ENCODE data around the gene SRSF3.
"Not testable (repeated sequence)": the region's sequence is repeated elsewhere in the genome, so short reads cannot be mapped to it uniquely, and the experiment has no call there.

Gene SRSF3

DNA sequence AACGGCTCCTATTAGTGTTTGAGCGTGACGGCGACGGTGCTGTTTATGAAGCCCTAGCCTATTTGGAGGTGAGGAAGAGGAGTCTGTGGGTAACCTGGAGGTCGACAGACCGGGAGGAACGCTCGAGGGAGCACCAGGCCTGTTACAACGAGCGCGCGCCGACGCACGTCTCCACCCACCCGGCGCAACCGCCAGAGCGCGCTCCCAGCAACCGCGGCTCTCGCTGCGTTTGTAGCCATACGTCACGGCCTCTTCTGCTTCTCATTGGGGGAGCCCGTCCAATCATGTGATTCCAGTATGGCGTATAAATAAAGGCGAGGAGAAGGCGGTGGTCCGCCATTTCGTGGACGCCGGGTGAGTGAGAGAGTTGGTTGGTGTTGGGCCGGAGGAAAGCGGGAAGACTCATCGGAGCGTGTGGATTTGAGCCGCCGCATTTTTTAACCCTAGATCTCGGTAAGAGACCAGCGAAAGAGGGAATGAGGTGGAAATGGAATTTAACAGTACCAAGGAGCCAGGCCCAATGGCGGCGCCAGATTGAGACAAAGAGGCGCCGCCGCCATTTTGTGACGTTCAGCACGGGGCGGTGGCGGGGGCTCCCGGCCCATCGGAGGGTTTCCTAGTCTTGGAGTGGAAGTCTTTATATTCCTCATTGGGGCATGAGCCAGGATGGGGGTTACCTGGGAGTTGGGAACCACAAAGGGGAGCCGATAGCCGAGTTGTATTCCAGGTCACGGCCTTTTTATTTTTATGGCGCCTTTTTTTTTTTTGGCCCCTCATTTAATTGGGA lies at the start of gene SRSF3:
TSS of gene SRSF3 (plus strand) at position 334 of the 787 bp plus-strand sequence. CDS start 2,401 bp downstream, outside the sequence.
- DNase-seq (ENCODE audit: low read depth in 2 of 3, low spot score in 2 of 3) = peak; percentile 75 to 88 (median 82)

DNA sequence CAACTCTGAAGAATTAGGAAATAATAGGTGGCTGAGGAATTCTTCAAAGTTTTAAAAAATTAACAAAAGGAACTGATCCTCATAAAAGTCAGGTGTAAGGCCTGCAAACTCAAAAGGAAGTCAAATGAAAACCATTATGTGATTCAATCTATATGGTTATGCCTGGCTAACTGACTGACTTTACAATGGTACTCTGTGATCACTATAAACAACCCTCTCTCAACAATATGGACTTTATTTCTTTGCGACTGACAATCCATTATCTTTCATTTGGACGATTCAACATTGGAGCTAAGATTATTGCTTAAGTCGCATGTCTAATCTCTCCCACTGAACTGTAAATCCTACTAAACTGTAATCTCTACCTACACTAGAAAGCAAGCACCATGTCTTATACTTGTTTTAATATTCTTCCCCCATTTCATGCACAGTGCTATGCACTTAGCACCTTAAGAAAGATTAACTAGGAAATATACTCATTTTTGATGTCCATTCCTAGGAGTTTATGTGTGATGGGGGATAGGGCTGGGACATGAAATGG lies 48.3 kb upstream of the SRSF3 start:
- DNase-seq (ENCODE audit: low read depth in 2 of 3, low spot score in 2 of 3) = no peak

DNA sequence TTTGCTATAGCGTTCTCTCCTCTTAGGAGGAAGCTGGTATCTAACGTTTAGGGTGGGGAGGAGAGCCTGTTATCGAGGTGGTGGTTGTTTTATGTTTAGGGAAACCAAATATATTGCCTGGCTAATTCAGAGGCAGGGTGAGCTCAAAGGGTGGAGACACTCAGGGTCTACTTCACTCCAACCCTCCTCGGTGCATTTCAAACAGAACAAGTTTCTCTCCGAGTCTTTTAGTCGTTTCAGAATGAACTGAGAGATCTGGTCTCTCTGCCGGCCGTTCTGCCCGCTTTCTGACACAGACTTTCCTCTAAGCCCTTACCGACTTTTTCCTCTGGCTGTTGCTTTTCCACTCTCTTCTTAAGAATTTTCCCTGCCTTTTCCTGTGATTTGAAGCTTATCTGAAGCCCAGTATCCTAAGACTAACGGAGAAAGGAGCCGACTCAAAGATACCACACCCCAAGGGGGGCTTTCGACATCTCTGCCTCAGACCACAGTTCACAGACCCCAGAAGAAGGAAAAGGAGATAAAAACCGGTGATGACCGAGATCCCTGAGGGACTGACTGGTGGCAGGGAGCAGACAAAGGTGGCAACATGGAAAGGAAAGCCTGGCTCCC lies 47.7 kb upstream of the SRSF3 start:
- DNase-seq (ENCODE audit: low read depth in 2 of 3, low spot score in 2 of 3) = peak in 1 of 3 experiments; percentile 4

DNA sequence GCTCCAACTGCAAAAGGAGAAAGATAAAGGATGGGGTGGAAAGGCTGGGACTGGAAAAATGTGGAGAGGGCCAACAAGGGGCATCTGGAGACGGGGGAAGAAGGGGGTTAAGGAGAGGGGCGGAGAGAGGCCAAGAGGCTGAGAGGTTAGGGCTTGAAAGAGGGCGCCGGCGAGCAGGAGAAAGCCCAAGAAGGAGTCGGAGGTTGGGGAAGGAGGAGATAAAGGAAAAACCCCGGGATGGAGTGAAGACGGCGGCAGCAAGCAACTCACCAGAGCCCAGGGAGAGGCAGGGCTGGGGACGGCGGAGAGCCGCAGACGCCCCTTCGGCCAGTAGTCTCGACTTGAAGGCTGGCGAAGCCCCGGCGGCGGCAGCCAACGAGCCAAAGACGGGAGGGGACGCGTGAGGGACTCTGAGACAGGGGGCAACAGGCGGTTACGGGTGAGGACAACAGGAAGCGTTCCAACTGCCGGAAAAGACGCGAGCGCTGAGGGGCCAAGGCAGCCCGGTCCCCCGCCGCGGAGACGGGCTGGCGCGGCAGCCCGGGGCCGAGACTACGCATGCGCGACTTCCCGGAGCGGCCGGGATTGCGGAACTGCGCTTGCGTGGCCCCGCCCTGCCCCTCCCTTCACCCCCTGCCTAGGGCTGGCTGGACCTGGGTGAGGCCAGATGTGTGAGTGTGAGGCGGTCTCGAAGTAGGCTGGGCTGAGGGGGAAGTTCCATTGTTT lies 47.1 kb upstream of the SRSF3 start, which contains the start of gene STK38:
TSS of gene STK38 (minus strand) at position 560 of the 726 bp plus-strand sequence. CDS start 7,277 bp downstream, outside the sequence.
- DNase-seq (ENCODE audit: low read depth in 2 of 3, low spot score in 2 of 3) = peak; percentile 89 to 96 (median 95)

DNA sequence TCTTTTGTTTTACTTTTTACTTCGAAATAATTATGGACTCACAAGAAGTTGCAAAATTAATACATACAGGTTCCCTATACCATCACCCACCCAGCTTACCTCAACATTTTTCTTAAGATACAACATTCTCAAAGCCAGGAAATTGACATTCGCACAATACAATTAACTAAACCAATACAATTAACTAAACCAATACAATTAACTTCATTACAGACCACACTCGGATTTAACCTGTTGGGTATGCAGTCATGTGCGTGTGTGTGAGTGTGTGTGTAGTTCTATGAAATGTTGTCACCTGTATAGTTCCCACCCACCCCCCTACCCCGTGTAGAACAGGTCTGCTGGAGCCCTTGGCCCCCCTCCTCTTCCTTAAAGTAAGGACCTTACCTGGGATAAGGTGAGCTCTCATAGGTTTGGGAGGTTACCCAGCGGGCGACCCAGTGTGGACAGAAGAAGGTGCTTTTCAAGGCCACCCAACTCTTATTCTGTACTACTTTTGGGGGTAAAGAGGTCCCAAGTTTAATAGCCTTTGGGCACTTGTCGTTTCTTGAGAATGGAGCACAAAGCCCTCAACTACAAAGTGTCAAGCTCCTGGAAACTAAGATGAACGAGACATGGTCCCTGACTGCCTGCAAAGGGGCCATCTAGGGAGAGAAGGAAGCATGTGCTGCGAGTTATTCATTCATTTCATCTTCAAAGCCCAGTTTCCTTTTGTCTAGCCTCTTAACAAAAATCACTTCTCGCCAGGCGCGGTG lies 46.3 kb upstream of the SRSF3 start:
- no peak for DNase-seq (ENCODE audit: low read depth in 2 of 3, low spot score in 2 of 3)

DNA sequence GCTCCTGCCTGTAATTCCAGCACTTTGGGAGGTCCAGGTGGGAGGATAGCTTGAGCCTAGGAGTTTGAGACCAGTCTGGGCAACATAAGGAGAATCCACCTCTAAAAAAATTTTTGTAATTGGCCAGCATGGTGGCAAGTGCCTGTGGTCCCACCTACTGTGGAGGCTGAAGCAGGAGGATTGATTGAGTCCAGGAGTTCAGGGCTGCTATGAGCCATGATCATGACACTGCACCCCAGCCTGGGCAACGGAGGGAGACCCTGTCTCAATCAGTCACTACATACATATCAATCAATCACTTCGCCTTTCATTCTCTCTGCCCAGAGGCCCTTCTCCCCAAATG lies 45.8 kb upstream of the SRSF3 start:
- DNase-seq (ENCODE audit: low read depth in 2 of 3, low spot score in 2 of 3) = no peak

DNA sequence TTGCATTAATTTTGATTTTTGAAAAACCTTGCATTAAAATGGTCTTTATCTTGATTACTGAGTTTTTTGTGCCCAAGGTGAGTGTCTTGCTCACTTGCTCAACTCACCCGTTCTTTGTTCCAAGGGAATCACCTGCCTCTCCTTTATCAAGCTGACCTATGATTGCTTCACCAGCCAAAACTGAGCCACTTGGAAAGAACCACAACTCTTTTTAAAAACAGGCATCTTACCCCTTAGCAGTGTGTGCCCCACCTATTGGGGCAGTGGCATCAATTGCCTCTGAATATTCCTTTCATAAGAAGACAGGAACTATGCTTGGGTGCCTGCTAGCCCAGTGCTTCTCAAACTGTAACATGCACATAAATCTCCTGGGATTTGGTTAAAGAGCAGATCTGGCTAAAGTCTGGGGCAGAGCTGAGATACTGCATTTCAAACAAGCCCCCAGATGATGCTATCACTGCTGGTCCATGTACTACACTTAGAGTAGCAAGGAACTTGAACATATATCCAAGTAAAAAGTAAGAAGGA lies 43.6 kb upstream of the SRSF3 start:
- no peak for DNase-seq (ENCODE audit: low read depth in 2 of 3, low spot score in 2 of 3)

DNA sequence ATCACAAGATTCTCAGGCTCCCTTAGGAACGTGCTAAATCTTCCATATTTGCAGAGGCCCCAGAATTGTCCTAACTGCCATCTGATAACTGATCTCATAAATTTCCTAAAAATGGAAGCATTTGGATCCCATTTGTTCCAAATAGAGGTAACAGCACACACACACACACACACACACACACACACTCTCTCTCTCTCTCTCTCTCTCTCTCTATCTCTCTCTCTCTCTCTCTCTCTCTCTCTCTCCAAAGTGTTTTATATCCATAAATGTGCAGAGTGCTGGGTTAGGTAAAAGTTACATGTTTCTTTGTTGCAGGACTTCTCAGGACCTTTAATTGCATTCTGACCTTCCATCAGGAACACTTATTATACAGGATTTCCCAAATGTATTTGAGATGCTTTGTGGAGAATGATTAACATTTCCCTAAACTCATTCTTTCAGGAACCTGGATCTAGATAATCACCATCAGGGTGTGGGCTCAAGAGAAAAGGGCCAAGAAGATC lies 38.4 kb upstream of the SRSF3 start:
- no peak for DNase-seq (ENCODE audit: low read depth in 2 of 3, low spot score in 2 of 3)

DNA sequence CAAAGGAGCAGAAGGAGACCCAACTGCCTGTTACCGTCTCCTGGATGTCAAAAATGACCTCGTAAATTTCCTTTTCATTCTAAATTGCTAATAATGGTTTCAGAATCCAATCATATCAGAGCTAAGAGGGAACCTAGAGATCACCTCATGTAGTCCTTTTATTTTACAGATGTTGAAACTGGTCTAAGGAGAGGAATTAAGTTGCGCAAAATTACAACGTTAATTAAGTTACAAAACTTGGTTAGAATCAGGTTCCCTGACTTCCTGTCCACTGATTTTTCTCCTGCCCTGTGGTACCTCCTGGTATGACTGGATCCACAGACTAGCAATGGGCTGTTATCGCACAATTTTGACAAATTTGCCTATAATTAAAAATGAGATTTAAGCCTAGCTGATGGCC lies 37.9 kb upstream of the SRSF3 start:
- DNase-seq (ENCODE audit: low read depth in 2 of 3, low spot score in 2 of 3) = no peak

DNA sequence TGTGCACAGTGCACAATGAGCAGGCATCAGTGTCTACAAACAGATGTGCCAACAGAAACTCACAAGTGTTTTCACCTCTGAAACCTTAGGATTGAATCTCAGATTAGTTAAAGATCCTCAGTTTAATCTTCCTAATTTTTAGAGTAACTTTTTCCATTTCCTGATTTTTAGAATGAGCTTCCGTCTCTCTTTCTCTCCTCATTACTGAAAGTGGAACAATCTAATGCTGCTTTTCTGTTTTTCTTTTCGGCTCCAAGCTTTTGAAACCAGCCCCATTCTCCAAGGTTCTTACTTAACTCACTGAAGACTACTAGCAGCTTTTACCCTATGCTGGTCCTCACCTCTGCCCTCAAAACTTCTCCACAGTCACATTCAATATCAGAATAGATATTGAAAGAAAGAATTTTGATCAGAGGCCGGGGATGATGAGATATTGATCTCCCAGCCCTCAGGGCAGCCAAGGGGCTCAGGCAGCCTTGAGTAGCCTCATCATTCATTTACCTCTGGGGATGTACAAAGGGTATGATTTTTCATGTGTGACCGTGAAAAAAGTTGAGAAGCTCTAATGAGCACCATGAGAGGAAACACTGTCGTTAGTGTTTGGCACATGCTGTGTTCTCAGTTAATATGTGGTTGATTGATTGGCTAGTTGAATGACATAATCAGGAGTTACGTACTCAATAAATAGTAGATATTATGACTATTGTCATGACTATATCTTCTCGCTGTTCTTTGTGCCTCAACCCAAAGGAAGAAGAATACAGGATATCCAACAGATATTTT lies 35.0 kb upstream of the SRSF3 start:
- DNase-seq (ENCODE audit: low read depth in 2 of 3, low spot score in 2 of 3) = no peak

DNA sequence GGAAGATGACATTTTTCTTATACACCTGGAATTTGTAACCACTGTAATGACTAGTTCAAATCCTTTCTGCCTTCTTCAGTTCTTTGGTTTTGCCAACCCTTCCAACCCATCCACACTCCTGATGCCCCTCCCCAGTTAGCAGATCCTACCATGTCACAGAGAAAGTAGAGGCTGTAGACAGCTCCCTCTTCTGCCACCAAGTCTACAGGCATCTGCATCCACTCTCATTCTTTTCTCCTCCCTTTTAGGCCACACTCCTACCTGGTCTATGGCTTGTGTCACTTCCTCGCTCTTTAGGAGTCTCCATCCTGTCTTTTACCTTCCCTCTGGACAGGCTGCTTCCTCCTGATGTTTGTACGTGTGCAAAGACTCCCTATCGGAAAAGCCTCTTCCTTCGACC lies 33.3 kb upstream of the SRSF3 start:
- DNase-seq (ENCODE audit: low read depth in 2 of 3, low spot score in 2 of 3) = no peak

DNA sequence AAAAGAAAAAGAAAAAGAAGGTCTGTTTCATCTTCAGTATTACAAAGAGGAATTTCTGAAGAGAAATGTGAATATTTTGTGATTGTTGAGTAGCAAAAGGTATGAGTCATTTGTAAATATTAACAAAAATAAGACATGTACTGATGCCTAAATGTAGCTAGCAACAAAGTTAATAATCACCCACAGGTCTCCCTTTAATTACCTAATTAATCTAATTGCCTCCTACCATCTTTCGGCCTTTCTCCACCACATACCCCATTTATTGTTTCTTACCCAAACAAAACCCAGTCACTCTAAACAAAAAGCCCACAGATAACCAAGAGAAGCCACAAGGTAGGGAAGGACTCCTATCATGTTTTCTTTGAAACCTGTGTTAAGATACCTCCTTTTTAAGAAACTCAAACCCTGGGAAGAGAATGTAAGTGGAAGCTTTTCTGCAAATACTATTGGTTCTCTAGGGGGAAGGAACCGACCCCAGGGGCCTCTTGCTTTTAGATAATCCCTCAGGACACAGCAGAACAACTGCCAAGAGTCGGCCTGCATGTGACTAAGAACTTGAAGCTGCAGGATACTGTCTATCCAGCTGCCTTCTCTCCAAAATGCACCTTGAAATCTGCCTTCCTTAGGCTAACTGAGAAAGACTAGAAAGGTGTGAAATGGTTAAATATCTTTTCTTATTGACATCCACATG lies 30.8 kb upstream of the SRSF3 start:
- no peak for DNase-seq (ENCODE audit: low read depth in 2 of 3, low spot score in 2 of 3)

DNA sequence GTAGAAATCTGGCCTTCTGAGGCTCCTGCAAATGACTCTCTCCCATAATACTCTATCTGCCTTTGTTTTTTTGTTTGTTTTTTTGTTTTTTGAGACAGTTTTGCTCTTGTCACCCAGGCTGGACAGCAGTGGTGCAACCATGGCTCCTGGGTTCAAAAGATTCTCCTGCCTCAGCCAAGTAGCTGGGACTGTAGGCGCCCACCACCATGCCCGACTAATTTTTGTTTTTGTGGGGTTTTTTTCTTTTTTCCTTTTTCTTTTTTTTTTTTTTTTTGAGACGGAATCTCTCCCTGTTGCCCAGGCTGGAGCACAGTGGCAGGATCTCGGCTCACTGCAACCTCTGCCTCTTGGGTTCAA lies 30.3 kb upstream of the SRSF3 start:
- DNase-seq (ENCODE audit: low read depth in 2 of 3, low spot score in 2 of 3) = no peak

DNA sequence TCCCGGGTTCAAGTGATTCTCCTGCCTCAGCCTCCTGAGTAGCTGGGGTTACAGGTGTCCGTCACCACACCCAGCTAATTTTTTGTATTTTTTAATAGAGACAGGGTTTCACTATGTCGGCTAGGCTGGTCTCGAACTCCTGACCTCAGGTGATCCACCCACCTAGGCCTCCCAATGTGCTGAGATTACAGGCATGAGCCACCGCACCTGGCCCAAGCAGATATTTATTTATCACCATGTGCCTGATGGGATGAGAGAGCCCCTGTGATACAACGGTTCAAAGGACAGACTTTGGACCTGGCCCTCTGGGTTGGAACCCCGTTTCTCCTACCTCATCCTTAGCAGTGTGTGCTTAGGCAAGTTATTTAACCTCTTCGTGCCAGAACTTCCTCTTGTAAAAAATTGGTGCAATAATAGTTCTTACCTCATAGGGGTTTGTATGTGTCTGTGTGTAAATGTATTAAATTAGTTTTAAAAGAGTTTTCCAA lies 27.7 kb upstream of the SRSF3 start:
- no peak for DNase-seq (ENCODE audit: low read depth in 2 of 3, low spot score in 2 of 3)

DNA sequence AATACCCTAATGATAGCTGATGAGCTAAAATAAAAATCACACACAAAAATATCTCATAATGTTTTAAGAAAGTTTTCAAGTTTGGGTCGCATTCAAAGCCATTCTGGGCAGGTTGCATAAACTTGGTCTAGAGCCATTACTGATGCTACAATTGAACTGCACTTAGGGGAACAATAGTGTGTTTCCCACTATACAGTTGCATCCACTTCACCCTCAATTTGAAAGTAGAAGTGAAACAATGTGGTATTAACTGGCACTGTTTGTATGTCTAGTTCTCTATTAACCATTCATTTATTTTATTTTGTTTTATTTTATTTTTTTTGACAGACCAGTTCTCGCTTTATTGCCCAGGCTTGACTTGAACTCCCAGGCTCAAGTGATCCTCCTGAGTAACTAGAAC lies 23.9 kb upstream of the SRSF3 start:
- DNase-seq (ENCODE audit: low read depth in 2 of 3, low spot score in 2 of 3) = no peak

DNA sequence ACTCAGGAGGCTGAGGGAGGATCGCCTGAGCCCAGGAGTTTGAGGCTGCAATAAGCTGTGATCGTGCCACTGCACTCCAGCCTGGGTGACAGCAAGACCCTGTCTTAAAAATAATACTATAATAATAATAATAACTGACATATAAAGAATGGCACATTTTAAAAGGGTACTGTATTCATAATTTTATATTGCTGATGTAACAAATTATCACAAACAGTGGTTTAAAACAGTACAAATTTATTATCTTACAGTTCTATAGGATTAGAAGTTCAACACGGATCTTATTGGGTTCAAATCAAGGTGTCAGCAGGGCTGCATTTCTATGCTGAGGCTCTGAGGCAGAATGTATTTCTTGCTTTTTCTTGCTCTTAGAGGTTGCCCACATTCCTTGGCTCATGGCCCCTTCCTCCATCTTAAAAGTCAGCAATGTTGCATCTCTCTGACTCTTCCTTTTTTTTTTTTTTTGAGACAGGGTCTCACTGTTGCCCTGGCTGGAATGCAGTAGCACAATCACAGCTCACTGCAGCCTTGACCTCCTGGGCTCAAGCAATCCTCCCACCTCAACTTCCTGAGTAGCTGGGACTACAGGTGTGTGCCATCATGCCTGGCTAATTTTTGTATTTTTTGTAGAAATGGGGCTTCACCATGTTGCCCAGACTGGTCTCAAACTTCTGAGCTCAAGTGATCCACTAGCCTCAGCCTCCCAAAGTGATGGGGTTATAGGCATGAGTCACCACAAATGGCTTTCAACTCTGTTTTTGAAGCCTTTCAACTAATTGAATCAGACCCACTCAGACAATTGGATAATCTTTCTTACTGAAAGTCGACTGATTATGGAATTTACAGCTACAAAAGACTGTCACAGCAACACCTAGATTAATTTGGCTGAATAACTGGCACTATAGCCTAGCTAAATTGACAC lies 22.8 kb upstream of the SRSF3 start:
- DNase-seq (ENCODE audit: low read depth in 2 of 3, low spot score in 2 of 3) = no peak

DNA sequence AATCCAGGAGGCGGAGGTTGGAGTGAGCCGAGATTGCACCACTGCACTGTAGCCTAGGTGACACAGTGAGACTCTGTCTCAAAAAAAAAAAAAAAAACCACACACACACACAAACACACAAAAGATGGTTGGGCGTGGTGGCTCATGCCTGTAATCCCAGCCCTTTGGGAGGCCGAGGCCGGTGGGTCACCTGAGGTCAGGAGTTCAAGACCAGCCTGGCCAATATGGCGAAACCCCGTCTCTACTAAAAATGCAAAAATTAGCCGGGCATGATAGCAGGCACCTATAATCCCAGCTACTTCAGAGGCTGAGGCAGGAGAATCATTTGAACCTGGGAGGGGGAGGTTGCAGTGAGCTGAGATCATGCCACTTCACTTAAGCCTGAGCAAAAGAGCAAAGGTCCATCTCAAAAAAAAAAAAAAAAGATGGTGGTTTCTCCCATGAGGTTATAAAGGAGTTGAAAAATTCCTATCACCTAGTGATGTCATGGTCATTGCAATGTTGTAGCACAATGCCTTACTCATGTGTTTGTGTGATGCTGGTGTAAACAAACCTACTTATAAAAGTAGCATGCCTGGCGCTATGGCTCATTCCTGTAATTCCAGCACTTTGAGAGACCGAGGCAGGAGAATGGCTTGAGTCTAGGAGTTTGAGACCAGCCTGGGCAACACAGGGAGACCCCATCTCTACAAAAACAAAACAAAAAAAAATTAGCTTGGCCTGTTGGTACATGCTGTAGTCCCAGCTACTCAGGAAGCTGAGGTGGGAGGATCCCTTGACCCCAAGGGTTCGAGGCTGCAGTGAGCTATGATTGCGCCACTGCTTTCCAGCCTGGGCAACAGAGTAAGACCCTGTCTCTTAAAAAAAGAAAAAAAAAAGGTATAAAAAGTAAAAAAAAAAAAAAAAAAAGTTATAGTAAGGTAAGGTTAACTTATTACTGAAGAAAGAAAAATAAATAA lies 21.5 kb upstream of the SRSF3 start:
- not testable (repeated sequence) for DNase-seq (ENCODE audit: low read depth in 2 of 3, low spot score in 2 of 3)

Data from activated CD8-positive, alpha-beta memory T cell treated with anti-CD3 and anti-CD28 coated beads for 48 hours (primary cell).